Esophagus muscularis mucosa (tissue), 4 donors: ENCODE results near the gene STOX2. TPM values are rescaled to one million over a fixed set of nuclear protein-coding genes. Genes with fewer than 3 reads are reported as not detected.

ENCODE experiments used
- DNase-seq: peaks from one replicate; pipeline ENCODE4 v3.0.0-alpha.2; 2017; ENCODE audit errors: extremely low spot score
- H3K27ac ChIP-seq, 4 donors: fragments of 200-600 bp; sonication (generic); replicated peaks in 1 of 4; 1 replicate in 3 of 4; 2 replicates in 1 of 4; pipeline ENCODE4 v1.5.1; 2016 to 2019; ENCODE audit warnings: mild to moderate bottlenecking in 1 of 4
- H3K27me3 ChIP-seq, 4 donors: fragments of 200-600 bp; sonication (generic); one replicate each; pipeline versions ENCODE4 v1.5.1 to v1.6.0; 2016 to 2019
- H3K36me3 ChIP-seq, 4 donors: fragments of 200-600 bp; sonication (generic); one replicate each; pipeline ENCODE4 v1.5.1; 2016 to 2019
- H3K4me1 ChIP-seq, 4 donors: fragments of 200-600 bp; sonication (generic); one replicate each; pipeline ENCODE4 v1.5.1; 2016 to 2019
- H3K4me3 ChIP-seq, 4 donors: fragments of 200-600 bp; sonication (generic); 1 replicate in 2 of 4; 2 replicates in 2 of 4; pipeline ENCODE4 v1.5.1; 2016 to 2019; ENCODE audit warnings: mild to moderate bottlenecking in 4 of 4, moderate library complexity in 1 of 4
- H3K9me3 ChIP-seq, 4 donors: fragments of 200-600 bp; sonication (generic); 1 replicate in 3 of 4; 2 replicates in 1 of 4; pipeline ENCODE4 v1.5.1; 2016 to 2019
- EP300 ChIP-seq: sonication (generic); formaldehyde crosslinking; IDR thresholded peaks from one replicate; pipeline ENCODE4 v1.6.1; 2017; ENCODE audit warnings: antibody characterized with exemption
- POLR2A ChIP-seq: fragments of 450-650 bp; IDR thresholded peaks from one replicate; pipeline ENCODE4 v1.6.1; 2017; ENCODE audit warnings: antibody characterized with exemption, moderate library complexity, mild to moderate bottlenecking, low read depth
- POLR2AphosphoS5 ChIP-seq, 2 donors: sonication (generic); formaldehyde crosslinking; IDR thresholded peaks; one replicate each; pipeline ENCODE4 v1.6.1; 2017; ENCODE audit warnings: antibody characterized with exemption in 2 of 2
- WGBS: methylation state at CpG from one replicate; pipeline ENCODE4 v1.1.5; 2018; 5-methylcytosine and 5-hydroxymethylcytosine counted together
- intact Hi-C: fragments of 100-400 bp; cut with DNase I; formaldehyde crosslinking; loops from one replicate; pipeline ENCODE4 v1.15.1; 2023
- total RNA-seq, 4 donors: library from RNA; depleted of rRNA; stranded (reverse); fragments of >200 nt; gene quantifications; one replicate each; pipeline versions ENCODE4 v1.1.0 to v1.2.1, GENCODE V29; 2016
- TF ChIP-seq, protein P1 (sequence below), 3 experiments: fragments of 200-600 bp in 2 of 3; fragments of 450-650 bp in 1 of 3; sonication (generic) in 2 of 3; IDR thresholded peaks; one replicate each; pipeline ENCODE4 v1.5.1; 2017 to 2019; ENCODE audit warnings: antibody characterized with exemption in 3 of 3, mild to moderate bottlenecking in 2 of 3, moderate library complexity in 1 of 3

Gene STOX2
- total RNA-seq, 4 donors from 2014 or later: 7.0 to 11.7 (median 10.5) TPM

DNA sequence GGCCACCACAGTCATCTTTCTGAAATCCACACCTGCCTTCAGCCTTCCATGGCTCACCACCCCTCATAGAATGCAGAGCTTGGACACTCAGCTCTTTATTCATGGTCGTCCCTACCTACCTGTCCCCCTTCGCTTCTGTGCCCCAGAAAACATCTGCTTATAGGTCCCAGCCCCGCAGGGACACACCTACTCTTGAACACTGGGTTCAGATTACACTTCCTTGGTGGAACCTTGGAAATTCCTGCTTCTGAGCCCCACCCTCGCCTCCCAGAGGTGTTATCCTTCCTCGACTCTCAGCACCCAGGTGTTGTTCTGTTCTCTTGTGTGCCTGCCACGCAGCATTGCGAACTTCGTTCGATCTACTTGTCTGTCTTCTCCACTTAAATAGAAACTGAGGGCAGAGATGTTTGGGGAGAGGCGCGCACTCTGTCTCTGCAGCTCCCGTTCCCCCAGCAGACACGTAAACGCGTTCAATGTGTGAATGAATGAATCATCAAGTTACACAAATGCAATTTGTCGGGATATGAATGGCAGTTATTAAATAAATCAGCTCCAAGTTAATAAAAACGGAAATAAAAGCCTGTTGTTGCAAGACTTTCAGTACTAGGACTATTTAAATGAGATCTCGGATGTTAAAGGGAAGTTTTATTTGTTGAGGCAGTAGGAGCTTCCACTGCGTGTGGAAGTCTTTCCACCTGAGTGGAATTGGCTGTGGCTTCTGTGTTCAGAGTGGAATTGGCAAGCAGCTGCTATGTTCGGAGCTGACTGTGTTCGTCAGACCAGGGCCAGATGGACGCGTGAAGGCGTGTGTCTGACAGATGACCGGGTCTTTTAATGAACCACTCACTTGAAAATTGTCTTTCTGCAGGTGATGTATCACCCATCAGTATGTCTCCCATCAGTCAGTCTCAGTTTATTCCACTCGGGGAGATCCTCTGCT, 95.6 kb downstream of the STOX2 start:
- DNase-seq: no peak
- Histone ChIP-seq H3K27ac (no peak overlapping the region), H3K9me3 (no peaks in the 10 kb centered on the region), H3K4me3 (no peak overlapping the region), H3K4me1 (no peaks in the 10 kb centered on the region), H3K36me3 (peaks cover 0 to 18% (median 8%) of the 10 kb centered on the region in 4 donors), H3K27me3 (no peaks in the 10 kb centered on the region)
- 90% methylated on average over 26 of the region's 26 CpGs for WGBS
- TF ChIP-seq POLR2A (no peak), EP300 (no peak), POLR2AphosphoS5 (IDR thresholded peaks at IDR 0.05) (no peak)
- TF ChIP-seq, protein P1, sequence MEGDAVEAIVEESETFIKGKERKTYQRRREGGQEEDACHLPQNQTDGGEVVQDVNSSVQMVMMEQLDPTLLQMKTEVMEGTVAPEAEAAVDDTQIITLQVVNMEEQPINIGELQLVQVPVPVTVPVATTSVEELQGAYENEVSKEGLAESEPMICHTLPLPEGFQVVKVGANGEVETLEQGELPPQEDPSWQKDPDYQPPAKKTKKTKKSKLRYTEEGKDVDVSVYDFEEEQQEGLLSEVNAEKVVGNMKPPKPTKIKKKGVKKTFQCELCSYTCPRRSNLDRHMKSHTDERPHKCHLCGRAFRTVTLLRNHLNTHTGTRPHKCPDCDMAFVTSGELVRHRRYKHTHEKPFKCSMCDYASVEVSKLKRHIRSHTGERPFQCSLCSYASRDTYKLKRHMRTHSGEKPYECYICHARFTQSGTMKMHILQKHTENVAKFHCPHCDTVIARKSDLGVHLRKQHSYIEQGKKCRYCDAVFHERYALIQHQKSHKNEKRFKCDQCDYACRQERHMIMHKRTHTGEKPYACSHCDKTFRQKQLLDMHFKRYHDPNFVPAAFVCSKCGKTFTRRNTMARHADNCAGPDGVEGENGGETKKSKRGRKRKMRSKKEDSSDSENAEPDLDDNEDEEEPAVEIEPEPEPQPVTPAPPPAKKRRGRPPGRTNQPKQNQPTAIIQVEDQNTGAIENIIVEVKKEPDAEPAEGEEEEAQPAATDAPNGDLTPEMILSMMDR (IDR thresholded peaks at IDR 0.05): no peak
- intact Hi-C loops: no loop called here

DNA sequence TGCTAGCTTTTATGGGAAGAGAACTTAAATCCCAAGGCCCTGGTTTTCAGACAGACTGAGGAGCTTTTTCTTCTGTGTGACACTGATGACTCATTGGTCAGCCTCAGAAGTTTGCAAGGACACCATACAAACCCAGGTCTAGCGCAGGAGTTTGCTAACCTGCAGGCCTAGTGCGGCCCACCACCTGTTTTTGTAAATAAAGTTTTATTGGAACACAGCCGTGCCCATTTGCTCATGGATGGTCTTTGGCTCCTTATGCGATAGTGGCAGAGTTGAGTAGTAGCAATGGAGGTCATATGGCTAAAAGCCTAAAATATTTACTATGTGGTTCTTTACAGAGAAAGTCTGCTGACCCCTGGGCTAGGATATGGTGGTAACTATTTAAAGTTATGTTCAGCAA, 98.3 kb downstream of the STOX2 start:
- Histone ChIP-seq H3K27me3 (no peaks in the 10 kb centered on the region), H3K4me1 (no peaks in the 10 kb centered on the region), H3K36me3 (peaks cover 0 to 18% (median 8%) of the 10 kb centered on the region in 4 donors), H3K9me3 (no peaks in the 10 kb centered on the region), H3K4me3 (no peak overlapping the region), H3K27ac (no peak overlapping the region)
- TF ChIP-seq, protein P1 (IDR thresholded peaks at IDR 0.05): no peak
- TF ChIP-seq POLR2AphosphoS5 (IDR thresholded peaks at IDR 0.05) (no peak), POLR2A (no peak), EP300 (no peak)
- intact Hi-C loops: no loop called here
- no peak for DNase-seq
- 95% methylated on average over 4 of the region's 4 CpGs for WGBS

DNA sequence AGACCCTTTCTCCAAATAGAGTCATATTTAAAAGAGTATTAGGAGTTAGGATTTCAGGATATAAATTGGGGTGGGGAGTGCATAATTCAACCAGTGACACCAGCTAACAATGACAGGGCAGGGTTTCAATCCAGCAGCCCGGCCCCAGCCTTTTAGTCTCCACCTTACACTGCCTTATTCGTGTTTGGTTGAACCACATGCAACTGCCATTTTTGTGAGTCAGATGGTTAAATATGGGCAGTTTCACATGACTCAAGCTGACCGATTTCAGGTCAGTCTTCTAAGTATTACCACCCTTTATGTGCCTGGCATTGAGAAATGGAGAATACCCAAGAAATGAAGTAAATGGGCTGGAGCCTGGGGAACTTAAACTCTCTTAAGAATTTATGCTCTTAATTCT, 102.8 kb downstream of the STOX2 start:
- Histone ChIP-seq H3K27me3 (no peaks in the 10 kb centered on the region), H3K4me1 (peaks cover 0 to 9% (median 7%) of the 10 kb centered on the region in 4 donors), H3K27ac (no peak overlapping the region), H3K36me3 (peaks cover 0 to 35% (median 21%) of the 10 kb centered on the region in 4 donors), H3K9me3 (no peaks in the 10 kb centered on the region), H3K4me3 (no peak overlapping the region)
- TF ChIP-seq POLR2AphosphoS5 (IDR thresholded peaks at IDR 0.05) (no peak), EP300 (no peak), POLR2A (no peak)
- TF ChIP-seq, protein P1 (IDR thresholded peaks at IDR 0.05): no peak
- WGBS: 90% methylated on average over 3 of the region's 3 CpGs
- DNase-seq: no peak
- intact Hi-C loops: no loop called here

- intact Hi-C loops: no loop called here
- H3K27me3 ChIP-seq: no peaks in the 10 kb centered on the region
- WGBS: 95% methylated on average over 14 of the region's 14 CpGs
- H3K27ac ChIP-seq: no peak overlapping the region
- peaks cover 0 to 24% (median 17%) of the 10 kb centered on the region in 4 donors for H3K36me3 ChIP-seq
- H3K9me3 ChIP-seq: no peaks in the 10 kb centered on the region
- no peak for DNase-seq
- TF ChIP-seq EP300: no peak
- TF ChIP-seq, protein P1 (IDR thresholded peaks at IDR 0.05): no peak
- no peak for TF ChIP-seq POLR2A
- no peak for TF ChIP-seq POLR2AphosphoS5 (IDR thresholded peaks at IDR 0.05)
- peaks cover 0 to 10% (median 7%) of the 10 kb centered on the region in 4 donors for H3K4me1 ChIP-seq
- H3K4me3 ChIP-seq: no peak overlapping the region
Observed at GRCh38 chr4:184010696-184011095, 105.6 kb downstream of the STOX2 start.
